ELF-1 (cell line): Measurements from ENCODE around the gene IQSEC1.

Experiments used
- DNase-seq: peaks from one replicate; pipeline ENCODE4 v3.0.0-alpha.2; 2016; ENCODE audit warnings: low read depth, low spot score

Gene IQSEC1

GRCh38 chr3:13002398-13003124, 70.7 kb downstream of the IQSEC1 start:
- DNase-seq: no peak

- no peak for DNase-seq
Measured at GRCh38 chr3:12999147-13000140, 73.8 kb downstream of the IQSEC1 start.

- no peak for DNase-seq
Measured at GRCh38 chr3:12998648-12999047, 74.6 kb downstream of the IQSEC1 start.

GRCh38 chr3:12997387-12997786, 75.8 kb downstream of the IQSEC1 start:
- no peak for DNase-seq

- no peak for DNase-seq
Measured at GRCh38 chr3:12996181-12996506, 77.1 kb downstream of the IQSEC1 start.

GRCh38 chr3:12995389-12996180, 77.6 kb downstream of the IQSEC1 start:
- DNase-seq: no peak

GRCh38 chr3:12994607-12995388, 78.4 kb downstream of the IQSEC1 start:
- peak; percentile 97 for DNase-seq

- no peak for DNase-seq
Measured at GRCh38 chr3:12994357-12994606, 78.9 kb downstream of the IQSEC1 start.

GRCh38 chr3:12993517-12994356, 79.5 kb downstream of the IQSEC1 start:
- peak; percentile 70 for DNase-seq

GRCh38 chr3:12992629-12993516, 80.4 kb downstream of the IQSEC1 start:
- peak; percentile 94 for DNase-seq

GRCh38 chr3:12991861-12992281, 81.4 kb downstream of the IQSEC1 start:
- no peak for DNase-seq

- no peak for DNase-seq
Measured at GRCh38 chr3:12991481-12991837, 81.8 kb downstream of the IQSEC1 start.

GRCh38 chr3:12990781-12991480, 82.3 kb downstream of the IQSEC1 start:
- DNase-seq: peak; percentile 45

GRCh38 chr3:12990306-12990705, 82.9 kb downstream of the IQSEC1 start:
- DNase-seq: peak; percentile 43

GRCh38 chr3:12988728-12989454, 84.3 kb downstream of the IQSEC1 start:
- DNase-seq: no peak

GRCh38 chr3:12987602-12988001, 85.6 kb downstream of the IQSEC1 start:
- DNase-seq: no peak

- DNase-seq: peak; percentile 71
Measured at GRCh38 chr3:12986986-12987385, 86.2 kb downstream of the IQSEC1 start.

GRCh38 chr3:12986521-12986920, 86.7 kb downstream of the IQSEC1 start:
- DNase-seq: no peak
